B cell (primary cell): Measurements from ENCODE around the gene ACAP2.

Source experiments
- CTCF ChIP-seq: fragments of 200-600 bp; IDR thresholded peaks from one replicate; pipeline ENCODE4 v1.8.0; 2022; ENCODE audit warnings: antibody characterized with exemption, mild to moderate bottlenecking
- EZH2 ChIP-seq: IDR thresholded peaks from 2 replicates; pipeline ENCODE4 v1.6.1; 2012; ENCODE audit warnings: borderline replicate concordance, low read depth, mild to moderate bottlenecking, moderate library complexity, low read length; ENCODE audit not compliant: insufficient read depth, poor library complexity, severe bottlenecking

DNA sequence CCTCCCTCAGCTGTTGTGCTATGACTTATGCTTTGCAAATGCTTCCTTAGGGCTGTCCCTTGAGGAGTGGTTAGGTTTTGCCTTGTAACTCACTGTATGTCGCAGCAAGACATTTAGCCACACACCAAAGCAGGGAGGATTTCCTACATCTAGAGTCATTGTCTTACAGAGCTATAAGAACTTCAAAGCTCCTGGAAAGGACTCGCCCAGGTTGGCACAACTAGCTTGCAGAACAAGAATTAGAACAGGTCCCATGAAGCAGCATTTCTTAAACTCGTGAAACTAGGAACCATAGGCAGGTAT lies 19.4 kb upstream of the ACAP2 start:
- TF ChIP-seq CTCF (no peak), EZH2 (no peak)
